Measurements from ENCODE around the gene OLIG2.

Gene OLIG2

GRCh38 chr21:33061233-33061632 is 35.5 kb downstream of the OLIG2 start:
- no peak for DNase-seq (ENCODE audit: low read depth in 1 of 2, low spot score in 1 of 2)
- TF ChIP-seq GABPA (IDR thresholded peaks at IDR 0.05; ENCODE audit: low read depth) (no peak), POLR2AphosphoS5 (IDR thresholded peaks at IDR 0.05; ENCODE audit: low read depth) (no peak), CTCF (IDR thresholded peaks at IDR 0.05; ENCODE audit: insufficient read depth, low read length) (no peak), SPI1 (IDR thresholded peaks at IDR 0.05; ENCODE audit: borderline replicate concordance, low read depth) (no peak), REST (IDR thresholded peaks at IDR 0.05; ENCODE audit: insufficient replicate concordance, low read depth) (no peak)
- Histone ChIP-seq H3K27me3 (ENCODE audit: insufficient read depth, poor library complexity, severe bottlenecking) (no peaks in the 10 kb centered on the region), H3K4me3 (replicated peaks; ENCODE audit: insufficient read depth, low read length) (no peak overlapping the region), H3K27ac (replicated peaks) (no peak overlapping the region)

- Histone ChIP-seq H3K27ac (replicated peaks) (peak overlapping the region; percentile 29), H3K27me3 (ENCODE audit: insufficient read depth, poor library complexity, severe bottlenecking) (no peaks in the 10 kb centered on the region), H3K4me3 (replicated peaks; ENCODE audit: insufficient read depth, low read length) (no peak overlapping the region)
- no peak for TF ChIP-seq POLR2AphosphoS5 (IDR thresholded peaks at IDR 0.05; ENCODE audit: low read depth)
- TF ChIP-seq CTCF (IDR thresholded peaks at IDR 0.05; ENCODE audit: insufficient read depth, low read length) = no peak
- peak in 1 of 2 experiments; percentile 69 for DNase-seq (ENCODE audit: low read depth in 1 of 2, low spot score in 1 of 2)
These were observed 37.7 kb downstream of the OLIG2 start for GRCh38 chr21:33063375-33063883.

- H3K27ac ChIP-seq (replicated peaks) = no peak overlapping the region; the same call in 1 of the 2 replicates
- H3K4me3 ChIP-seq (replicated peaks; ENCODE audit: insufficient read depth, low read length) = no peak overlapping the region
- DNase-seq (ENCODE audit: low read depth in 1 of 2, low spot score in 1 of 2) = no peak
- TF ChIP-seq CTCF (IDR thresholded peaks at IDR 0.05; ENCODE audit: insufficient read depth, low read length) (no peak), SPI1 (IDR thresholded peaks at IDR 0.05; ENCODE audit: borderline replicate concordance, low read depth) (no peak), GABPA (IDR thresholded peaks at IDR 0.05; ENCODE audit: low read depth) (no peak), REST (IDR thresholded peaks at IDR 0.05; ENCODE audit: insufficient replicate concordance, low read depth) (no peak), POLR2AphosphoS5 (IDR thresholded peaks at IDR 0.05; ENCODE audit: low read depth) (no peak)
- no peaks in the 10 kb centered on the region for H3K27me3 ChIP-seq (ENCODE audit: insufficient read depth, poor library complexity, severe bottlenecking)
These were observed 38.3 kb downstream of the OLIG2 start for GRCh38 chr21:33063907-33064622.
